HuH-7.5 (cell line): ENCODE results near the gene CYLD.
A peak's percentile ranks its signal among the peaks of the same experiment; 100 is the strongest.

Experiments
- DNase-seq: peaks from one replicate; pipeline ENCODE4 v3.0.0; 2011; ENCODE audit warnings: low spot score

CYLD gene

DNA sequence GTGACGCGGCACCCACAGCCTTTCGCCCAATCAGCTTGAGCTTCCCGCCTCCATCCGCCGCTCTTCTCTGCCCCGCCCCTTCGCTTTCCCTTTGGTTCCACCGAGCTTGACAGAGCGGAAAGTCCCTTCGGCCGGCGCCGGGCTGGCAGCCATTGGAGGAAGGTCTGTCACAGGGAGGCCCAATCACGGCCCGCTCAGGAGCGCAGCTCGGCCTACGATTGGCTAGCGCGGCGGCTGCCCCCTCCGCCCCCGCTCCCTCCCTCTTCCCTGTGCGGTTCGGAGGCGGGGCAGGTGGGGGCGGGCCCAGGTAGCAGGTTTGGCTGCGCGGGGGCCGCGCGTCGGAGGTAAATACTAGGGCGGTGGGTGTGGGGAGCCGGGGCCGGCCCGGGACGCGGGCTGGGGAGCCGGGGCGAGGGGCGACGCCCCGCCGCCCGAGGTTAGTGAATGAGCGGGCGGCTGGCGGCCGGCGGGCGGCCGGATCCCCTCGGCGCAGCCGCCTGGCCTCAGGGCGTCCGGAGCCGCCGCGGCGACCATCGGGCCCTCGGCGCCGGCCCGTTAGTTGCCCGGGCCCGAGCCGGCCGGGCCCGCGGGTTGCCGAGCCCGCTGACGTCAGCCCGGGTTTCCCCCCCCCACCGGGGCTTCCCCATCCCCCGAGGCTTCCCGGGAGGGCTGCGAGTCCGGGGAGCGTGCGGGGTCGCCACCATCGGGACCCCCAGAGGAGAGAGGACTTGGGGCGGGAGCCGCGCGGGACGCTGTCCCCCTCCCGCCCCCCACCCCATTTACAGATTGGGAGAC is at the start of gene CYLD:
Gene CYLD (plus strand): TSS at position 306 of the 795 bp plus-strand sequence. CDS start 7,613 bp downstream, outside the sequence.
- peak; percentile 88 for DNase-seq

DNA sequence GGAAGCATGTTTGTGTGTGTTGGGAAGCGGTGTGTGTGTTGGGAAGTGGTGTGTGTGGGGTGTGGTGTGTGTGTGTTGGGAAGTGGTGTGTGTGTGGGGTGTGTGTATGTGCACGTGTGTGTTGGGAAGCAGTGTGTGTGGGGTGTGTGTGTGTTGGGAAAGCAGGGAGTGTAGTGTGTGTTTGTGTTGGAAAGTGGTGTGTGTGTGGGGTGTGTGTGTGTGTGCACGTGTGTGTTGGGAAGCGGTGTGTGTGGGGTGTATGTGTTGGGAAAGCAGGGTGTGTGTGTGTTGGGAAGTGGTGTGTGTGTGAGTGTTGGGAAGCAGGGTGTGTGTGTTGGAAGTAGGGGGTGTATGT is 49.3 kb upstream of the CYLD start:
- DNase-seq = no peak

DNA sequence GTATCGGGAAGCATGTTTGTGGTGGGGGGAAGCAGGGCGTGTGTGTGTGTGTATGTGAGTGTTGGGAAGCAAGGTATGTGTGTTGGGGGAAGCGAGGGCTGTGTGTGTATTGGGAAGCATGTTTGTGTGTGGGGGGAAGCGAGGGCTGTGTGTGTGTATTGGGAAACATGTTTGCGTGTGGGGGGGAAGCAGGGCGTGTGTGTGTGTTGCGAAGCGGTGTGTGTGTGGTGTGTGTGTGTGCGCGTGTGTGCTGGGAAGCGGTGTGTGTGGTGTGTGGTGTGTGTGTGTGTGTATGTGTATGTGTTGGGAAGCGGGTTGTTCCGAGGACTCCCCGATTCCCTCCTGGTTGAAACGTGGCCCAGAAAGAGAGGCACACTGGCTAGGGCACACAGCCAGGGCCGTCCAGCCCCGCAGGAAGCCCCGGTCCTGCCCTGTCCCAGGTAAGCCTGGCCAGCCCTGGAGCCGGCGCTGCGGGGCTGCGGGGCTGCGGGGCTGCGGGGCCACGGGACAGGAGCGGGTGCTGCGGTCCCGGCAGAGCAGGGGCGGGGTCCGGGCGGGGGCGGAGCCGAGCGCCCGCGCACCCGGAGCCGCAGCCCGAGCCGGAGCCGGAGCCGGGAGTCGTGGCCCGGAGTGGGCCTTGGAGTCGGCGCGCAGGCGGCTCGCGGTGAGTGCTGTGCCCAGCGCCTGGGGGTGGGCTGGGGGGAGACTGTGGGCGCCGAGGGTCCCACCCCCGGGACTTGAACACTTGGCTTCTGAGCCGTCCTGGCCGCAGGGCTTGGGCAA is 48.7 kb upstream of the CYLD start, which contains the start of gene NOD2:
Gene NOD2 (plus strand): TSS at position 608 of the 783 bp plus-strand sequence. CDS start 5,890 bp downstream, outside the sequence.
- DNase-seq = peak; percentile 36

GRCh38 chr16:50694206-50694605 is 47.7 kb upstream of the CYLD start:
- no peak for DNase-seq

DNA sequence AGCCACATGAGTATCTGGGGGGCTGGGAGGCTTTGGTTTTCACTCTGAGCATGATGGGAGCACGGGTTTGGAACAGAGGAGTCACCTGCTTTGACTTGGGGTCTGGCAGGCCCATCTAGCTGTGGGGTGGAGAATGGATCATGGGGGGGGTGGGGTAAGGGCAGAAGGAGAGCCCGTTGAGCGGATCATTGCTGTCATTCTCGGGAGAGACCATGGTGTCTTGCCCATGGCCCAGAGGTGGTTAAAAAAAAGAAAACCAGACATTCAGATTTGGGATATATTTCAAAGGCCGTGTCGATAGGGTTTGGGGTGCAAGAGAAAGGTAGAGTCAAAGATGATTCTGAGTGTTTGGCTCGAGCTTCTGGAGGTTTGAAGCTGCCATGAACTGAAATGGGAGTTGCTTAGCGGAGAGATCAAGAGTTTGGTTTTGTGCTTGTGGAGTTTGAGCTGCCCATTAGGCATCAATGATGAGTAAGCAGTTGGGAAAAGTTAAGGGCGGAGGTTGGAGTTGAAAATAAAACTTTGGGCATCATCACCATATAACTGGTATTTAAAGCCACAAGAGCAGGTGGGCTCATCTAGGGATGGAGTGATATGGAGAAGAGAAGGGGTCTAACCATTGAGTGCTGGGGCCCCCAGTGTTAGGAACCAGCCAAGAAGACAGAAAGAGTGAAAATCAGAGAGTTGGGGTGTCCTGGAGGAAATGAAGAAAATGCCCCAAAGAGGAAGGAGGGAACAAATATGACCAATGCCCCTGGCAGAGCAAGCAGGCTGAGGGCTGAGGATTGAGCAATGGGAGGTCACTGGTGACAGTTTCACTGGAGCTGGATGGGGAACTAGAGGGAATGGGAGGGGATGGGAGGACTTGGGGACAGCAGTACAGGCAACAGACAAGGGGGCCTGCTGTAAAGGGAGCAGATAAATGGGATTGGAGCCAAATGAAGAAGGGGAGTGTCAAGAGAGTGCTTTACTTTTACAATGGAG is 46.6 kb upstream of the CYLD start:
- no peak for DNase-seq

- no peak for DNase-seq
Measured at GRCh38 chr16:50696126-50696525, 45.8 kb upstream of the CYLD start.

DNA sequence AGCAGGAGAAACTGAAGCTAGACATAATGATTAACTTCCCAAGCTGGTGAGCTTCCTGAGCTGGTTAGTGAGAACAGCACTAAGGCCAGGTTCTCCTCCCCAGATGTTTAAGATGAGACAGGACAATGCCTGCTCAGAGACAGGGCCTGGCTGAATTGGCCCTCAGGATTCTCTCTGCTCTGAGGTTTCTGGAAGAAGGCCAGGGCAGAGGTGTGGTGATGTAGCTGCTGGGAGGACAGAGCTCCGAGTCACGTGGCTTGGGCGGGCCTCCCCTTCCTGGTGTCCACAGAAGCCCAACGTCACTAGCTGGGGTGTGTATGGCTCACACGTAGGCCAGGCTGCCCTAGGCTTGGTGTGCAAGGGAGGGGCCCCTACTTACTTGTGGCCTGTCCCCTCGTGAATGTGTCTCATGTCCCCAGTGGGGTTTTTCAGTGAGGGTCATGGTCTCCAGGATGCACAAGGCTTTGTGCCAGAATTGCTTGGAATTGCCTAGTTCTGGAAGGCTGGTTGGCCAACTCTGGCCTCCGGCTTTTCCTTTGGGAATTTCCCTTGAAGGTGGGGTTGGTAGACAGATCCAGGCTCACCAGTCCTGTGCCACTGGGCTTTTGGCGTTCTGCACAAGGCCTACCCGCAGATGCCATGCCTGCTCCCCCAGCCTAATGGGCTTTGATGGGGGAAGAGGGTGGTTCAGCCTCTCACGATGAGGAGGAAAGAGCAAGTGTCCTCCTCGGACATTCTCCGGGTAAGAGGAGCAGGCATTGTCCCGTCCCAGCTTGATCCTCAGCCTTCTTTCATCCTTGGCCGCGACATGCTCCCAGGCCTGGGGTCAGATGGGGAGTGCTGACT is 45.1 kb upstream of the CYLD start:
- peak; percentile 26 for DNase-seq

GRCh38 chr16:50697421-50697715 is 44.5 kb upstream of the CYLD start:
- no peak for DNase-seq

- no peak for DNase-seq
Measured at GRCh38 chr16:50697881-50698767, 43.8 kb upstream of the CYLD start.

DNA sequence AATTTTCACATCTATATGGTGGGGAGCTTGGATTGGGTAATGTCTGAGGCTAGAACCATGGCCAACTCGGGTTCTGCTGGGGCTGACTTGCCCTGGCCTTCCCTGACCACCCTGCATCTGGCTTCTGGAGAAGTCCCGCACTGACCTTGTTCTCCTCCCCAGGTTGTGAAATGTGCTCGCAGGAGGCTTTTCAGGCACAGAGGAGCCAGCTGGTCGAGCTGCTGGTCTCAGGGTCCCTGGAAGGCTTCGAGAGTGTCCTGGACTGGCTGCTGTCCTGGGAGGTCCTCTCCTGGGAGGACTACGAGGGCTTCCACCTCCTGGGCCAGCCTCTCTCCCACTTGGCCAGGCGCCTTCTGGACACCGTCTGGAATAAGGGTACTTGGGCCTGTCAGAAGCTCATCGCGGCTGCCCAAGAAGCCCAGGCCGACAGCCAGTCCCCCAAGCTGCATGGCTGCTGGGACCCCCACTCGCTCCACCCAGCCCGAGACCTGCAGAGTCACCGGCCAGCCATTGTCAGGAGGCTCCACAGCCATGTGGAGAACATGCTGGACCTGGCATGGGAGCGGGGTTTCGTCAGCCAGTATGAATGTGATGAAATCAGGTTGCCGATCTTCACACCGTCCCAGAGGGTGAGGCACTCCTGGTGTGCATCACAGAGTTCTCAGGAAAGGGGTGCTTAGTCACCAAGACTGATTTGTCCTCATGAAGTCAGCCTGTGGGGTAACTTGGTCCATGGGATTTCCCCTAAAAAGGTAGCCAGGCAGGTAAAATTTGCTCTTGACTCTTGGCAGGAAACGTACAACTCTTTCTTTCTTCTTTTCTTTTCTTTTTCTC is 42.3 kb upstream of the CYLD start:
- DNase-seq = no peak

DNA sequence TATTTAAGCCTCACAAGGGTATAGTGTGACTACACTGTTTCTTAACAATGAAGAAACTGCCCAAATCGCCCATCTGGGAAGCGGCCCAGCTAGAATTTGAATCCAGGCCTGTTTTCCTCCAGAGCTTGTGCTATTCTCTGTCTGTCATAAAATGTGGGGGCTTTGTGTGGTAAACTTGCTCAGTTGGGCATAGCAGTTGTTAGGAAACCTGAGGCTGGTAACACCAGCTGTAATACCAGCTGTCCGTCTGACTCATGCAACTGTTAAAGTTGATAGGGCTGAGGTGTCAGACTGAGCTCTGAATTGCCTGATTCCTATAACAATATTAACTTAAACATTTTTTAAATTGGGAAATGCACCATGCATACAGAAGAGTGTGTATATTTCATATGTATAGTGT is 39.2 kb upstream of the CYLD start:
- DNase-seq = no peak

GRCh38 chr16:50704245-50704644 is 37.6 kb upstream of the CYLD start:
- DNase-seq = no peak

- DNase-seq = no peak
Measured at GRCh38 chr16:50705436-50706110, 36.3 kb upstream of the CYLD start.

- DNase-seq = no peak
Measured at GRCh38 chr16:50706250-50706649, 35.6 kb upstream of the CYLD start.

DNA sequence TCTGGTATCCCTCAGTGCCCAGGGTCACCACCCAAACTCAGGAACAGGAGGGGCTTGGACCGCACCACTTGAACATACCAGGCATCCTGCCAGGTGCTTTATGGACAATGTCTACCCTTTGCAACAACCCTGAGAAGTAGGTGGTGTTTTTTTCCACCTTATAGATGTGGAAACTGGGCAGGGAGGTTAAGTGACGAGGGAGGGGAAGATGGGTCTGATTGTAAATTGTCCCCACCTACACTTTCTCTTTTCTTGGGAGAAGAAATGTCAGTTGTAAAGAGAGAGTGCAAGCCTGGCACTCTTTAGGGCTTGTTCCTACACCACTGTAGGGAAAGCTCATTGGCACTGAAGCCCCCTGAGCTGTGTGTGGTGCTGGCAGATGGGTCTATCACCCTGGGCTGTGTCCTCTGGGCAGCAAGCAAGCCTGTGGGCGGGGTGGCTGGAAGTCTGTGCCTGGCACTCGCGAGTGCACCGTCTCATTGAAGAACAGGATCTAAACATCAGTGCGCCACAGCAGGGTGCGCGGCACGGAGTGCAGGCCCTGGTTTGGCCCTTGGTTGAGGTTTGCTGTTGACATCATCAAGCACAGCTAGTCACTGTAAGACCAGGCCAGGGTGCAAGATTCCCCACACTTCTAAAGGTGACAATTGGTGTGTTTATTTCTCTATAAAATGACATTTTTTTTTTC is 33.4 kb upstream of the CYLD start:
- DNase-seq = no peak

GRCh38 chr16:50709061-50709684 is 32.7 kb upstream of the CYLD start:
- DNase-seq = no peak

DNA sequence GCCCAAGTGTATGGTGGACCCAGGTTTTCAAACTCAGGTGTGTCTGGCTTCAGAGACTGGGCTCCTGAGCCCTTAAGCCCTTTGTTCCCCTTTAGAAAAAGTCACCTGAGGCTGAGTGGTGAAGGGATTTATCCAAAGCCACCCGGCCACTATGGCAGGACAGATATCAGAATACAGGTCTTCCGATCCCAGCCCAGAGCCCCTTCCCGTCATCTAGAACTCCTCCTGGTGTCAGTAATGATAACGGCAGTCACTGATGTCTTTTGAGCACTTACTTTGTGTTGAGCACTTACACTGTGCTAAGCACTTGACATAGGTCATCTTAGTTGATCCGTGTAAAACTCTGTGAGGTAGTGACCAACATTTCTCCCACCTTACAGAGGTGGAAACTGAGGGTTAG is 31.9 kb upstream of the CYLD start:
- no peak for DNase-seq

- DNase-seq = no peak
Measured at GRCh38 chr16:50711040-50711439, 30.8 kb upstream of the CYLD start.
